GM12874 (cell line): ENCODE measurements around the gene GPR156.

Experiments
- TF ChIP-seq, protein P1 (sequence below): IDR thresholded peaks from 2 replicates; pipeline ENCODE4 v1.5.1; 2011; ENCODE audit warnings: low read depth, mild to moderate bottlenecking, control low read depth, low read length, moderate library complexity; ENCODE audit not compliant: insufficient read depth

GPR156 gene

DNA sequence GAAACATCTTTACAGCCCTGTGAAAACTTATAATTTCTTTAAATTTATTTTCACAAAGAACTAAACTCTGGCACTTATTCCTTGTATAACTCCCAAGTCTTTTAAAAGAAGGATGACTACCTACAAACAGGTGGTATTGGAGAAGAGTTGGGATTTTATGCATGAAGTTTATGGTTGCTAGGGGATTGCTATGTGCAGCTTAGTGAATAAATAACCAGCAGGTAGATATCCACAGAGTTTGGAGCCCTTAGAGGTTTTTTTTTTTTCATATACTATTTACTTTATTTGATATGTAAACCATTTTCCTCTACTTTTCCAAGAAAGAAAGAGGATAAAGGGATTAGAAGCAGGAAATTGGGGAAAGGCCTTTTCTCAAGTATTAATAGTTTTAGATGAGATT, 91.5 kb downstream of the GPR156 start:
- TF ChIP-seq, protein P1, sequence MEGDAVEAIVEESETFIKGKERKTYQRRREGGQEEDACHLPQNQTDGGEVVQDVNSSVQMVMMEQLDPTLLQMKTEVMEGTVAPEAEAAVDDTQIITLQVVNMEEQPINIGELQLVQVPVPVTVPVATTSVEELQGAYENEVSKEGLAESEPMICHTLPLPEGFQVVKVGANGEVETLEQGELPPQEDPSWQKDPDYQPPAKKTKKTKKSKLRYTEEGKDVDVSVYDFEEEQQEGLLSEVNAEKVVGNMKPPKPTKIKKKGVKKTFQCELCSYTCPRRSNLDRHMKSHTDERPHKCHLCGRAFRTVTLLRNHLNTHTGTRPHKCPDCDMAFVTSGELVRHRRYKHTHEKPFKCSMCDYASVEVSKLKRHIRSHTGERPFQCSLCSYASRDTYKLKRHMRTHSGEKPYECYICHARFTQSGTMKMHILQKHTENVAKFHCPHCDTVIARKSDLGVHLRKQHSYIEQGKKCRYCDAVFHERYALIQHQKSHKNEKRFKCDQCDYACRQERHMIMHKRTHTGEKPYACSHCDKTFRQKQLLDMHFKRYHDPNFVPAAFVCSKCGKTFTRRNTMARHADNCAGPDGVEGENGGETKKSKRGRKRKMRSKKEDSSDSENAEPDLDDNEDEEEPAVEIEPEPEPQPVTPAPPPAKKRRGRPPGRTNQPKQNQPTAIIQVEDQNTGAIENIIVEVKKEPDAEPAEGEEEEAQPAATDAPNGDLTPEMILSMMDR, result no peak

DNA sequence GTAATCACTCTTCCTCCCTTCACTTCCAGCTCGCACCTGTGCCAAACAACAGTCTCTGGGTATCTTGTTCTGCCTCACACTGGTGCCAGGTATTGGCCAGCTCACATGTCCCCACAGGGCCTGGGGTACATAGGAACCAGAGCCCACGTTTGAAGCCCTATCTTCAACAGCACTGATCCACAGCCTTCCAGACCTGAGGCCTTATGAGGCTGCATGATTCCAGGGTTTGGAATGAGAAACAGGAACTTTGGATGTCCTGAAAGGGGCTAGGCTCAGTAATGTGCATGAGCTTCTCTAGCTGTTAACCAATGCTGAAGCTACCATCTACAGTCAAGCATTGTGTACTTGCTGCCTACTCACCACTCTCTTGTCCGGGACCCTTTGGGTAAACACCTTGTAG, 92.4 kb downstream of the GPR156 start:
- TF ChIP-seq, protein P1, result no peak

DNA sequence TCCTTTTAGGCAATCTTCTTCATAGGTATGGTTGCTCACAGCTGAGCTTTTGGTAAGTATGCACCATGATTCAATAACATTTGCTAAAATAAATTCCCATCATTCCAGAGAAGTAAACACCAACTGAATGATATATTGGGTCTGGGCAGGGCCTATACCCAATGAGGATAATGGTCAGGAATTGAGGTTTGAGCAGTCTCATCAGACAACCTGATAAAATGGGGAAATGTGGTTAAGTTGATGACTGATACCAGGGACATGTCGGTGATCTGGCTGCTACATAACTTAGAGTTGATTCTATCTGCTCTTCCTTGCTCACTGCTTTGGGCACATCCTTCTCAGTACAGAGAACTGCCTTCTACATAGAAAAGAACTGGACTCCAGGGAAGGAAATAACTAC, 92.9 kb downstream of the GPR156 start:
- TF ChIP-seq, protein P1, result no peak

DNA sequence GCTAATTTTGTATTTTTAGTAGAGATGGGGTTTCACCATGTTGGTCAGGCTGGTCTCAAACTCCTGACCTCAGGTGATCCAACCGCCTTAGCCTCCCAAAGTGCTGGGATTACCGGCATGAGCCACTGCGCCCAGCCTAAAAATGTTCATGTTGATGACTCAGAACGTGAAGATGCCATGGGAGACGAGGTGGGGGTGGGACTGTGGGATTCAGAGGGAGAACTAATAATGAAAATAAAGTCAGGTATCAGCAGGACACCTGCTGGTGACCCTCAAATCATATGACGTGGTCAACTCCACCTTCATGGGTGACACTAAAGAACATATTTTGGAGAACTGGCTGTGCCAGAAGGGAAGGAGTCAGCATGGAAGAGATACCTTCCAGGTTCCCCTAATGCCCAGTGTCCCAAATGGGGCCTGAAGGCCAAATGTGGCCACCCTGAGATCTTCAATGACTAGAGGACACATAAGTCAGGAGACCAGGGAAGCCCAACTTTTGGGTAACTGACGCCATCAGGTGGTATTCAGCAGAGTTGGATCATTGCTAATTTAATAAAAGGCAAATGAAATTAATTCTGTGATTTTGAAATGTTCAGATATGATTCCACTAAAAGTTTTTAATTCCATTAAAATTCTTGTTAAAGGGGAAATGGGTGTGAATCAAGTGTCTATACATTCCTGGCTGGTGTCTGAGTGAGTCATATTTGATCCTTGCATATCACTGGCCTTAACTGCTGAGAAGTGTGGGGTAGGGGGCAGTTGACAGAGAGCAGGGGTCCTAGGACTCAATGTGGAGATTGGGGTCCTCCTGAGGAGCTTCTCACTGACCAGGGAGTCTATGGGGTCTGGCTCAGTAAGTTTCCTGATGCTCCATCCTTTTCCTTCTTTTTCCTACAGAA, 102.2 kb downstream of the GPR156 start:
- TF ChIP-seq, protein P1, result no peak

DNA sequence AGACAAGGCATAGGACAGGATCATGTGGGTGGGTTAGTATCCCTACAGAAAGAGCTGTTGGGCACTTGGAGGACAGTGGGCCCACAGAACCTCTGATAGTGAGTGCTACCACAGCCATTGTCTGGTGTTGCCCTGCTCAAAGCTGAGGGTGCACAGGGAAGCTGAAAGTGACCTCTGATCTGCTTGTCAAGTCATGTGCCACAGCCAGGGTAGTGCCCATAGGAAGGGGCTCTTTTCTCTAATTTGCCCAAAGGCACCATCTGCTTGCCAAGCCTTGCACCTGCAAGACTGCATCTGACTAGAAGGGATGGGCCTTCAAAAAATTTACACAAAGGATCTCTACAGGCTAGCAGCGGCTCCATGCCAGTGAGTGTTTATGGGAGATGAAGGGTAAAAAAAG, 103.4 kb downstream of the GPR156 start:
- TF ChIP-seq, protein P1, result no peak

DNA sequence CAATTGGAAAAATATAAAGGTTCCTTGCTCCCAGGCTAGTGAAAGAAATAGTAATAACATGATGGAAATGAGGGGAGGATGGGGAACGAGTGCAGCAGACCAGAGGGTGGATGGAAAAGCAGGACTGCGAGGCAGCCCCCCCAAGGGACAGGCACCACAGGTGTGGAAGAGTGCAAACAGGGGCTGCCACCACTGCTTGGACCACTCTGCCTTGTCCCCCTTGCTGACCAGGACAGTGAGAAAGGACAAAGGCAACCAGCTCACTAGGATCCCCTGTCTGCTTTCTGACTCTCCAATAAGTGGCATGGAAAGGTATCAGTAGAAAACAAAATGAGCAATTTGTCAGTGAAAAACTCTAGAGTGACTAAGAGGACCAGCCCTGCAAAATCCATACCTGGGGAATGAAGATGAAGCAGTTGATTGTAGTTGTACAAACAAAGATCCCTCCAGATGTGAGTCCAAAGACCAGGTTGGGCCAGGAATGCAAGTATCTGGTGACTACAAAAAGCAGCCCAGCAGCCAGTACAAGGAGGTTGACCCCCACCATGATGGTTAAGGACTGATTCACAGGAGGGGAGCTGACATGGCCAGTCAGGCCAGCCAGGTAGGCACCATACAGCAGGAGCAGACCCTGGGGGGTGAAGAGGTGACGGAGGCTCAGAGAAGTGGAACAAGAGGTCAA, 104.2 kb downstream of the GPR156 start:
- TF ChIP-seq, protein P1, result no peak

DNA sequence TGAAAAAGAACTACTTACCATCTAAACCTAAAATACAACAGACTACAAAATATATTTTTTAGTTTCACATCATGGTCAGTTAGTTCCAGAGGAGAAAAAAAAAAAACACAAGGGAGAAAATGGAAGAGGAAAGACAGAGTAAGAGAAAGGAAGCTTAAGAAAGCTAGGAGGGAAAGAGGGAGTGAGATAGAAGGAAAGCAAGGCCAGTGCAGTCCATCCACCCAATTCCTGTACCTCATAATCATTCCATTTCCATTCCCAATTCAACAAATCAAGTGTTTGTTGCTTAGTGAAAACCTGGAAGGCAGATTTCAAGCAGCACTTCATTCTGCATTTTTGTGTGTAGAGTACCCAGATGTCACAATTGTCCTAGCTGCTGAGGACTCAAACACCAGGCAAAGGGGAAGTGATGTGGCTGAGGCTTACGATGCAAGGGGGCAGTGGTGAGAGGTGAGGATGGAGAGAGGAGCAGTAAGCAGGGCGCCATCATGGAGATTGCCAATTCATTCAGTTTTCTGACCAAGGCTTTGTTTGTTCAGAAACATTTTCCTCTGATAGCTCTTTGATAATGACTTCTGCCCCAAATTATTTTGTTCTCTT, 107.2 kb downstream of the GPR156 start:
- TF ChIP-seq, protein P1, result no peak
